Measurements from ENCODE around the gene UAP1. TPM values are rescaled to one million over a fixed set of nuclear protein-coding genes. Genes with fewer than 3 reads are reported as not detected.

The UAP1 gene
- total RNA-seq (2022; extraction: Qiagen RNA extraction; ENCODE audit: low read depth), result 21.3 to 34.2 TPM (median 31.1 TPM) in 5 replicates

GRCh38 chr1:162561616-162562469, at the start of gene UAP1:
Gene UAP1, plus strand, starts transcription at chr1:162561722. Its CDS starts 4,347 bp downstream, at chr1:162566069.

DNA sequence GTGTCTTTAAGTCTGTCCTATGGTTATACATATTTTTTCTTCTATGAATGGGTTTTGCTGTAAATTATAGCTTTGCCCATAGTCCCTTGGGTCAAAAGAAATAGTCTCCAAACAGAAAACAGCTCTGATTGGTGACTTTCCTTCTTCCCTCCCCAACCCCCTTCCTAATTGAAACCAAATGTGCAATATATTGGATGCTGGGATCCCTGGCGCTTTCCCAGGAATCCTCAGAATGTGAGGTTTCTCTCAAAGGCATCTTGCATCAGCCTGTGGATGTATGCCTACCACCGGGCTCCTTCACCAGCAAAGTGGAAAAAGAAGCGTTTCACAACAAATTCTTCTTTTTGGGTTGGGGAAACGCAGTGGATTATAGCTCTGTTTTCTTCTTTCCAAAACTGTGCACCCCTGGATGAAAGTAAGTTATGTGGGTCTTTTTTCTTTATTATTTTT, 70.7 kb downstream of the UAP1 start, which contains the start of gene DDR2:
Gene DDR2, plus strand, starts transcription at position 248 of the 450 bp plus-strand sequence. CDS start 86,600 bp downstream, outside the sequence.

Other genes starting within 250 kb of the UAP1 start
- not detected in 5 replicates for gene SPATA46, start 184.9 kb upstream of the UAP1 start, total RNA-seq (2022; extraction: Qiagen RNA extraction; ENCODE audit: low read depth)
- 0.77 to 1.2 TPM (median 0.96 TPM) in 5 replicates for gene C1orf226, start 180.0 kb upstream of the UAP1 start, total RNA-seq (2022; extraction: Qiagen RNA extraction; ENCODE audit: low read depth)
- 0.05 to 0.37 TPM (median 0.12 TPM) in 4 of 5 replicates, not detected in the other for gene SH2D1B, start 149.6 kb upstream of the UAP1 start, total RNA-seq (2022; extraction: Qiagen RNA extraction; ENCODE audit: low read depth)
- gene UHMK1, start 63.9 kb upstream of the UAP1 start, total RNA-seq (2022; extraction: Qiagen RNA extraction; ENCODE audit: low read depth), result 4.5 to 22.4 TPM (median 19.4 TPM) in 5 replicates
- gene DDR2, start 70.7 kb downstream of the UAP1 start, total RNA-seq (2022; extraction: Qiagen RNA extraction; ENCODE audit: low read depth), result 0.28 to 0.49 TPM (median 0.35 TPM) in 5 replicates
- gene HSD17B7, start 229.0 kb downstream of the UAP1 start, total RNA-seq (2022; extraction: Qiagen RNA extraction; ENCODE audit: low read depth), result 8.1 to 10.6 TPM (median 9.5 TPM) in 5 replicates